GM12878 (cell line): ENCODE data around the gene AGMAT. TPM values are rescaled to one million over a fixed set of nuclear protein-coding genes. Genes with fewer than 3 reads are reported as not detected.

ENCODE experiments used
- ATAC-seq: fragments of 200-7000 bp; cut with Tn5 transposase; 3 replicates; pipeline ENCODE4 v1.9.1; 2020; ENCODE audit warnings: mild to moderate bottlenecking, moderate library complexity
- BruUV-seq: library from RNA; stranded (reverse); fragments of 400-500 nt; replicated peaks from 2 replicates; lab custom pipeline; 2021; lab: Mats Ljungman, UMichigan
- CTCF ChIA-PET: fragments of 300-600 bp; sonication (Branson Sonifier 250); formaldehyde crosslinking; extraction: SDS; loops from one replicate; lab custom pipeline; 2021; ENCODE audit warnings: inconsistent platforms; lab: Yijun Ruan, JAX
- POLR2A ChIA-PET: fragments of 350-600 bp; formaldehyde crosslinking; extraction: SDS; loops from one replicate; lab custom pipeline; 2021; ENCODE audit warnings: inconsistent platforms; lab: Charles Lee
- RAD21 ChIA-PET: fragments of 300-600 bp; sonication (Branson Sonifier 250); formaldehyde crosslinking; loops from one replicate; lab custom pipeline; 2023; ENCODE audit warnings: antibody characterized with exemption; ENCODE audit not compliant: unreplicated experiment; lab: Charles Lee
- SMC1A ChIA-PET: fragments of 300-600 bp; sonication (Branson Sonifier 250); formaldehyde crosslinking; loops from one replicate; lab custom pipeline; 2023; ENCODE audit not compliant: unreplicated experiment, uncharacterized antibody; lab: Charles Lee
- DNase-seq: peaks from one replicate; pipeline ENCODE4 v3.0.0-alpha.2; 2011; ENCODE audit warnings: low read depth, low spot score
- FAIRE-seq: peaks from 3 replicates; lab custom pipeline; 2011; peaks lifted over from hg19 to GRCh38; lab: Jason Lieb, UNC
- H2AFZ ChIP-seq: 2 replicates; pipeline ENCODE4 v1.6.0; 2011; ENCODE audit warnings: low read depth, low read length, control low read depth; ENCODE audit not compliant: control insufficient read depth
- H3K27ac ChIP-seq: 2 replicates; pipeline ENCODE4 v1.5.1; 2011; ENCODE audit warnings: control low read depth; ENCODE audit not compliant: control insufficient read depth, insufficient read depth
- H3K27me3 ChIP-seq, 2 experiments: replicated peaks in 1 of 2; 2 replicates each; pipeline versions ENCODE4 v1.6.0 to v1.6.1; 2011; ENCODE audit warnings: low read length in 1 of 2; ENCODE audit not compliant: control insufficient read depth in 2 of 2, insufficient read depth in 2 of 2
- H3K36me3 ChIP-seq, 2 experiments: 2 replicates each; pipeline ENCODE4 v1.5.1; 2011; ENCODE audit warnings: low read length in 1 of 2; ENCODE audit not compliant: control insufficient read depth in 2 of 2, insufficient read depth in 2 of 2
- H3K4me1 ChIP-seq: 2 replicates; pipeline ENCODE4 v1.6.1; 2011; ENCODE audit warnings: mild to moderate bottlenecking, low read length, moderate library complexity, mixed read lengths; ENCODE audit not compliant: control insufficient read depth, insufficient read depth
- H3K4me2 ChIP-seq: 2 replicates; pipeline ENCODE4 v1.6.0; 2011; ENCODE audit warnings: control low read depth; ENCODE audit not compliant: control insufficient read depth, insufficient read depth
- H3K4me3 ChIP-seq: fragments of 200-600 bp; sonication (generic); 2 replicates; pipeline ENCODE4 v1.5.1; 2016
- H3K79me2 ChIP-seq: 2 replicates; pipeline ENCODE4 v1.6.0; 2011; ENCODE audit warnings: low read length; ENCODE audit not compliant: control insufficient read depth, insufficient read depth
- H3K9ac ChIP-seq: 2 replicates; pipeline ENCODE4 v1.8.0; 2011; ENCODE audit warnings: low read length, control low read depth, mixed read lengths; ENCODE audit not compliant: control insufficient read depth, insufficient read depth
- H3K9me3 ChIP-seq: replicated peaks from 3 replicates; pipeline ENCODE4 v1.5.1; 2011; ENCODE audit warnings: mild to moderate bottlenecking, low read length; ENCODE audit not compliant: control insufficient read depth, insufficient read depth
- H4K20me1 ChIP-seq: 2 replicates; pipeline ENCODE4 v1.6.0; 2011; ENCODE audit not compliant: control insufficient read depth, insufficient read depth
- ASH2L ChIP-seq: fragments of 300-600, 200-600 bp; sonication (generic); IDR thresholded peaks from 2 replicates; pipeline ENCODE4 v1.6.1; 2017; ENCODE audit warnings: low read depth, mild to moderate bottlenecking, borderline replicate concordance
- BMI1 ChIP-seq: fragments of 450-650 bp; IDR thresholded peaks from 2 replicates; pipeline ENCODE4 v1.6.1; 2016; ENCODE audit warnings: mild to moderate bottlenecking, moderate library complexity, borderline replicate concordance
- BRCA1 ChIP-seq: IDR thresholded peaks from 2 replicates; pipeline ENCODE4 v1.6.1; 2011; ENCODE audit warnings: low read depth, low read length, improper control_type of control experiment
- CHD1 ChIP-seq: IDR thresholded peaks from 2 replicates; pipeline ENCODE4 v1.6.1; 2012; ENCODE audit warnings: low read depth, low read length, improper control_type of control experiment
- CREB1 ChIP-seq: IDR thresholded peaks from 2 replicates; pipeline ENCODE4 v1.6.1; 2012; ENCODE audit warnings: low read depth, mild to moderate bottlenecking, inconsistent platforms
- HDAC2 ChIP-seq: fragments of 200-600 bp; sonication (generic); IDR thresholded peaks from 2 replicates; pipeline ENCODE4 v1.6.1; 2017
- PAX8 ChIP-seq: fragments of 450-650 bp; IDR thresholded peaks from 2 replicates; pipeline ENCODE4 v1.6.1; 2017; ENCODE audit warnings: mild to moderate bottlenecking, moderate library complexity
- RUNX3 ChIP-seq: IDR thresholded peaks from 2 replicates; pipeline ENCODE4 v1.6.1; 2012; ENCODE audit warnings: low read length, inconsistent platforms
- STAT3 ChIP-seq: IDR thresholded peaks from 2 replicates; pipeline ENCODE4 v1.6.1; 2011; ENCODE audit warnings: low read depth, low read length, improper control_type of control experiment
- SUPT20H ChIP-seq: IDR thresholded peaks from 2 replicates; pipeline ENCODE4 v1.6.1; 2011; ENCODE audit warnings: low read depth, mild to moderate bottlenecking, low read length, moderate library complexity, borderline replicate concordance; ENCODE audit not compliant: control insufficient read depth
- TCF3 ChIP-seq: IDR thresholded peaks from 2 replicates; pipeline ENCODE4 v1.6.1; 2012; ENCODE audit warnings: low read depth, mild to moderate bottlenecking, low read length, borderline replicate concordance; ENCODE audit not compliant: insufficient read depth
- YBX1 ChIP-seq: fragments of 450-650 bp; IDR thresholded peaks from 2 replicates; pipeline ENCODE4 v1.6.1; 2016; ENCODE audit warnings: antibody characterized with exemption
- ZNF207 ChIP-seq: fragments of 450-650 bp; IDR thresholded peaks from 2 replicates; pipeline ENCODE4 v1.6.1; 2014; ENCODE audit warnings: antibody characterized with exemption, mild to moderate bottlenecking, borderline replicate concordance
- WGBS: methylation state at CpG from one replicate; pipeline ENCODE4 v1.1.6; 2016; ENCODE audit warnings: low lambda C conversion rate; ENCODE audit not compliant: insufficient replicate concordance, insufficient coverage; ENCODE audit errors: missing lambda C conversion rate; 5-methylcytosine and 5-hydroxymethylcytosine counted together
- in situ Hi-C: fragments of 300-500 bp; cut with MboI; formaldehyde crosslinking; loops from 9 replicates; pipeline ENCODE4 v1.14.3; 2018; ENCODE audit warnings: mixed read lengths
- intact Hi-C: fragments of 100-400 bp; cut with micrococcal nuclease; formaldehyde crosslinking; loops from one replicate; pipeline ENCODE4 v1.14.2; 2022; ENCODE audit not compliant: unreplicated experiment
- polyA plus RNA-seq, 11 experiments: library from polyadenylated mRNA; depleted of rRNA in 4 of 11; unstranded in 6 of 11; stranded (reverse) in 5 of 11; fragments of >200 nt; fragmentation: Nextera tagmentation in 4 of 11; fragmentation: Illumina TruSeq in 1 of 11; extraction: Ambion mirVana in 4 of 11; extraction: Trizol in 1 of 11; gene quantifications; 1 replicate in 1 of 11; 2 replicates in 10 of 11; pipeline versions ENCODE4 v1.2.1 to v1.2.3, GENCODE V29; 2011 to 2016; ENCODE audit warnings: inconsistent platforms in 2 of 11, missing spikeins in 2 of 11, low read depth in 1 of 11
- total RNA-seq, 4 experiments: library from RNA; depleted of rRNA in 3 of 4; stranded (reverse); fragments of >200 nt in 3 of 4; fragmentation: Illumina TruSeq in 1 of 4; extraction: Trizol in 1 of 4; gene quantifications; 2 replicates each; pipeline versions ENCODE4 v1.2.1 to v1.2.3, GENCODE V29; 2013 to 2021
- TF ChIP-seq, protein P1 (sequence below): IDR thresholded peaks from 2 replicates; pipeline ENCODE4 v1.6.1; 2012; ENCODE audit warnings: mild to moderate bottlenecking, low read depth, low read length
- TF ChIP-seq, protein P2 (sequence below): fragments of 450-650 bp; formaldehyde crosslinking; IDR thresholded peaks from 2 replicates; pipeline ENCODE4 v1.4.0; 2020; ENCODE audit warnings: mild to moderate bottlenecking, moderate library complexity
- TF ChIP-seq, protein P3 (sequence below): fragments of 450-650 bp; IDR thresholded peaks from 2 replicates; pipeline ENCODE4 v1.6.1; 2017; ENCODE audit warnings: antibody characterized with exemption, mild to moderate bottlenecking, moderate library complexity

Gene AGMAT
- total and polyA plus RNA-seq, 10 of the 15 experiments (the other 5 are each of a cell fraction or from before 2014, with no cell fraction given), result 0.47 to 7.9 (median 4.7) TPM

- POLR2A ChIA-PET, result no interaction called here
- Histone ChIP-seq H3K4me3 (no peak overlapping the region), H3K9me3 (no peaks in the 10 kb centered on the region), H2AFZ (no peak overlapping the region), H3K9ac (no peak overlapping the region), H3K79me2 (no peaks in the 10 kb centered on the region), H3K4me2 (no peak overlapping the region), H3K36me3 (peaks cover 0 to 3% of the 10 kb centered on the region in 2 experiments; a peak in 2 of 4 replicates), H4K20me1 (no peaks in the 10 kb centered on the region), H3K27ac (no peak overlapping the region), H3K27me3 (no peaks in the 10 kb centered on the region), H3K4me1 (peaks cover 8% of the 10 kb centered on the region)
- CTCF ChIA-PET, result no interaction called here
- intact Hi-C loops, result no loop called here
- RAD21 ChIA-PET, result no interaction called here
- ATAC-seq (no peak), FAIRE-seq (no peak), DNase-seq (no peak)
- SMC1A ChIA-PET, result interaction anchor here (1.6 kb wide), 1 partner anchor 49 kb away, joined by 3 read pairs; no protein-coding TSS in a partner anchor
- in situ Hi-C loops, result no loop called here
- WGBS, result 96% methylated on average over 9 of the region's 9 CpGs
- no TSS peak for BruUV-seq
- TF ChIP-seq BRCA1, result no peak
- no peak for TF ChIP-seq HDAC2
- TF ChIP-seq, protein P1, sequence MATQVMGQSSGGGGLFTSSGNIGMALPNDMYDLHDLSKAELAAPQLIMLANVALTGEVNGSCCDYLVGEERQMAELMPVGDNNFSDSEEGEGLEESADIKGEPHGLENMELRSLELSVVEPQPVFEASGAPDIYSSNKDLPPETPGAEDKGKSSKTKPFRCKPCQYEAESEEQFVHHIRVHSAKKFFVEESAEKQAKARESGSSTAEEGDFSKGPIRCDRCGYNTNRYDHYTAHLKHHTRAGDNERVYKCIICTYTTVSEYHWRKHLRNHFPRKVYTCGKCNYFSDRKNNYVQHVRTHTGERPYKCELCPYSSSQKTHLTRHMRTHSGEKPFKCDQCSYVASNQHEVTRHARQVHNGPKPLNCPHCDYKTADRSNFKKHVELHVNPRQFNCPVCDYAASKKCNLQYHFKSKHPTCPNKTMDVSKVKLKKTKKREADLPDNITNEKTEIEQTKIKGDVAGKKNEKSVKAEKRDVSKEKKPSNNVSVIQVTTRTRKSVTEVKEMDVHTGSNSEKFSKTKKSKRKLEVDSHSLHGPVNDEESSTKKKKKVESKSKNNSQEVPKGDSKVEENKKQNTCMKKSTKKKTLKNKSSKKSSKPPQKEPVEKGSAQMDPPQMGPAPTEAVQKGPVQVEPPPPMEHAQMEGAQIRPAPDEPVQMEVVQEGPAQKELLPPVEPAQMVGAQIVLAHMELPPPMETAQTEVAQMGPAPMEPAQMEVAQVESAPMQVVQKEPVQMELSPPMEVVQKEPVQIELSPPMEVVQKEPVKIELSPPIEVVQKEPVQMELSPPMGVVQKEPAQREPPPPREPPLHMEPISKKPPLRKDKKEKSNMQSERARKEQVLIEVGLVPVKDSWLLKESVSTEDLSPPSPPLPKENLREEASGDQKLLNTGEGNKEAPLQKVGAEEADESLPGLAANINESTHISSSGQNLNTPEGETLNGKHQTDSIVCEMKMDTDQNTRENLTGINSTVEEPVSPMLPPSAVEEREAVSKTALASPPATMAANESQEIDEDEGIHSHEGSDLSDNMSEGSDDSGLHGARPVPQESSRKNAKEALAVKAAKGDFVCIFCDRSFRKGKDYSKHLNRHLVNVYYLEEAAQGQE, result no peak
- TF ChIP-seq RUNX3, result no peak
- no peak for TF ChIP-seq ZNF207
- TF ChIP-seq, protein P2, sequence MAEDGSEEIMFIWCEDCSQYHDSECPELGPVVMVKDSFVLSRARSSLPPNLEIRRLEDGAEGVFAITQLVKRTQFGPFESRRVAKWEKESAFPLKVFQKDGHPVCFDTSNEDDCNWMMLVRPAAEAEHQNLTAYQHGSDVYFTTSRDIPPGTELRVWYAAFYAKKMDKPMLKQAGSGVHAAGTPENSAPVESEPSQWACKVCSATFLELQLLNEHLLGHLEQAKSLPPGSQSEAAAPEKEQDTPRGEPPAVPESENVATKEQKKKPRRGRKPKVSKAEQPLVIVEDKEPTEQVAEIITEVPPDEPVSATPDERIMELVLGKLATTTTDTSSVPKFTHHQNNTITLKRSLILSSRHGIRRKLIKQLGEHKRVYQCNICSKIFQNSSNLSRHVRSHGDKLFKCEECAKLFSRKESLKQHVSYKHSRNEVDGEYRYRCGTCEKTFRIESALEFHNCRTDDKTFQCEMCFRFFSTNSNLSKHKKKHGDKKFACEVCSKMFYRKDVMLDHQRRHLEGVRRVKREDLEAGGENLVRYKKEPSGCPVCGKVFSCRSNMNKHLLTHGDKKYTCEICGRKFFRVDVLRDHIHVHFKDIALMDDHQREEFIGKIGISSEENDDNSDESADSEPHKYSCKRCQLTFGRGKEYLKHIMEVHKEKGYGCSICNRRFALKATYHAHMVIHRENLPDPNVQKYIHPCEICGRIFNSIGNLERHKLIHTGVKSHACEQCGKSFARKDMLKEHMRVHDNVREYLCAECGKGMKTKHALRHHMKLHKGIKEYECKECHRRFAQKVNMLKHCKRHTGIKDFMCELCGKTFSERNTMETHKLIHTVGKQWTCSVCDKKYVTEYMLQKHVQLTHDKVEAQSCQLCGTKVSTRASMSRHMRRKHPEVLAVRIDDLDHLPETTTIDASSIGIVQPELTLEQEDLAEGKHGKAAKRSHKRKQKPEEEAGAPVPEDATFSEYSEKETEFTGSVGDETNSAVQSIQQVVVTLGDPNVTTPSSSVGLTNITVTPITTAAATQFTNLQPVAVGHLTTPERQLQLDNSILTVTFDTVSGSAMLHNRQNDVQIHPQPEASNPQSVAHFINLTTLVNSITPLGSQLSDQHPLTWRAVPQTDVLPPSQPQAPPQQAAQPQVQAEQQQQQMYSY (CRISPR knock-in tag), result no peak
- TF ChIP-seq BMI1, result no peak
- TF ChIP-seq CHD1, result no peak
- TF ChIP-seq STAT3, result no peak
- TF ChIP-seq SUPT20H, result no peak
- no peak for TF ChIP-seq TCF3
- no peak for TF ChIP-seq PAX8
- TF ChIP-seq ASH2L, result no peak
- no peak for TF ChIP-seq CREB1
- TF ChIP-seq YBX1, result no peak
- TF ChIP-seq, protein P3, sequence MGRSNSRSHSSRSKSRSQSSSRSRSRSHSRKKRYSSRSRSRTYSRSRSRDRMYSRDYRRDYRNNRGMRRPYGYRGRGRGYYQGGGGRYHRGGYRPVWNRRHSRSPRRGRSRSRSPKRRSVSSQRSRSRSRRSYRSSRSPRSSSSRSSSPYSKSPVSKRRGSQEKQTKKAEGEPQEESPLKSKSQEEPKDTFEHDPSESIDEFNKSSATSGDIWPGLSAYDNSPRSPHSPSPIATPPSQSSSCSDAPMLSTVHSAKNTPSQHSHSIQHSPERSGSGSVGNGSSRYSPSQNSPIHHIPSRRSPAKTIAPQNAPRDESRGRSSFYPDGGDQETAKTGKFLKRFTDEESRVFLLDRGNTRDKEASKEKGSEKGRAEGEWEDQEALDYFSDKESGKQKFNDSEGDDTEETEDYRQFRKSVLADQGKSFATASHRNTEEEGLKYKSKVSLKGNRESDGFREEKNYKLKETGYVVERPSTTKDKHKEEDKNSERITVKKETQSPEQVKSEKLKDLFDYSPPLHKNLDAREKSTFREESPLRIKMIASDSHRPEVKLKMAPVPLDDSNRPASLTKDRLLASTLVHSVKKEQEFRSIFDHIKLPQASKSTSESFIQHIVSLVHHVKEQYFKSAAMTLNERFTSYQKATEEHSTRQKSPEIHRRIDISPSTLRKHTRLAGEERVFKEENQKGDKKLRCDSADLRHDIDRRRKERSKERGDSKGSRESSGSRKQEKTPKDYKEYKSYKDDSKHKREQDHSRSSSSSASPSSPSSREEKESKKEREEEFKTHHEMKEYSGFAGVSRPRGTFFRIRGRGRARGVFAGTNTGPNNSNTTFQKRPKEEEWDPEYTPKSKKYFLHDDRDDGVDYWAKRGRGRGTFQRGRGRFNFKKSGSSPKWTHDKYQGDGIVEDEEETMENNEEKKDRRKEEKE, result no peak
Measured at GRCh38 chr1:15573477-15573876, 11.4 kb downstream of the AGMAT start.
